Skin epidermis (tissue), 12 donors: ENCODE results near the gene DPF3.

Experiments used
- H3K27ac ChIP-seq, 21 experiments: fragments of 200-600 bp; sonication (generic) in 11 of 21; one replicate each; pipeline ENCODE4 v1.5.0; 2020; ENCODE audit warnings: mild to moderate bottlenecking in 3 of 21, inconsistent platforms in 2 of 21, moderate library complexity in 2 of 21
- H3K4me3 ChIP-seq, 7 experiments: fragments of 200-600 bp; sonication (generic) in 2 of 7; one replicate each; pipeline ENCODE4 v1.5.0; 2020; ENCODE audit warnings: inconsistent platforms in 2 of 7, mild to moderate bottlenecking in 2 of 7, moderate library complexity in 1 of 7

DPF3 gene

GRCh38 chr14:72906879-72907278, 13.0 kb upstream of the DPF3 start:
- H3K27ac ChIP-seq = no peak overlapping the region
- H3K4me3 ChIP-seq = no peak overlapping the region

- no peak overlapping the region for H3K27ac ChIP-seq
- H3K4me3 ChIP-seq = no peak overlapping the region
Measured at GRCh38 chr14:72906316-72906715, 12.4 kb upstream of the DPF3 start.

GRCh38 chr14:72904840-72905561, 11.1 kb upstream of the DPF3 start:
- Histone ChIP-seq H3K27ac (no peak overlapping the region), H3K4me3 (no peak overlapping the region)

- no peak overlapping the region for H3K27ac ChIP-seq
- H3K4me3 ChIP-seq = no peak overlapping the region
Measured at GRCh38 chr14:72904218-72904617, 10.3 kb upstream of the DPF3 start.

- no peak overlapping the region for H3K27ac ChIP-seq
- no peak overlapping the region for H3K4me3 ChIP-seq
Measured at GRCh38 chr14:72903716-72904115, 9.8 kb upstream of the DPF3 start.

GRCh38 chr14:72902801-72903530, 9.1 kb upstream of the DPF3 start:
- H3K27ac ChIP-seq = no peak overlapping the region
- no peak overlapping the region for H3K4me3 ChIP-seq

GRCh38 chr14:72901361-72901760, 7.5 kb upstream of the DPF3 start:
- no peak overlapping the region for H3K4me3 ChIP-seq
- H3K27ac ChIP-seq = no peak overlapping the region

GRCh38 chr14:72898448-72898847, 4.5 kb upstream of the DPF3 start:
- Histone ChIP-seq H3K27ac (no peak overlapping the region), H3K4me3 (no peak overlapping the region)

GRCh38 chr14:72894623-72895378, 900 bp upstream of the DPF3 start:
- Histone ChIP-seq H3K27ac (peak overlapping the region in 1 of 21 experiments; percentile 44), H3K4me3 (peak overlapping the region; percentile 56 to 82 (median 73))

GRCh38 chr14:72894323-72894622, 372 bp upstream of the DPF3 start:
- Histone ChIP-seq H3K4me3 (peak overlapping the region; percentile 56 to 82 (median 73)), H3K27ac (peak overlapping the region in 1 of 21 experiments; percentile 44)

- Histone ChIP-seq H3K4me3 (peak overlapping the region; percentile 56 to 82 (median 73)), H3K27ac (peak overlapping the region in 2 of 21 experiments; percentile 22 to 59)
Measured at GRCh38 chr14:72892879-72893635, 844 bp downstream of the DPF3 start.

GRCh38 chr14:72892103-72892878, 1.6 kb downstream of the DPF3 start:
- Histone ChIP-seq H3K4me3 (peak overlapping the region; percentile 56 to 82 (median 73)), H3K27ac (no peak overlapping the region)

GRCh38 chr14:72891666-72892102, 2.2 kb downstream of the DPF3 start:
- Histone ChIP-seq H3K27ac (no peak overlapping the region), H3K4me3 (peak overlapping the region; percentile 56 to 82 (median 73))

GRCh38 chr14:72889366-72889765, 4.5 kb downstream of the DPF3 start:
- no peak overlapping the region for H3K4me3 ChIP-seq
- no peak overlapping the region for H3K27ac ChIP-seq

GRCh38 chr14:72888636-72889201, 5.2 kb downstream of the DPF3 start:
- H3K4me3 ChIP-seq = no peak overlapping the region
- H3K27ac ChIP-seq = no peak overlapping the region

GRCh38 chr14:72888192-72888591, 5.7 kb downstream of the DPF3 start:
- no peak overlapping the region for H3K27ac ChIP-seq
- H3K4me3 ChIP-seq = no peak overlapping the region

GRCh38 chr14:72887514-72887913, 6.4 kb downstream of the DPF3 start:
- Histone ChIP-seq H3K27ac (no peak overlapping the region), H3K4me3 (no peak overlapping the region)

GRCh38 chr14:72884386-72884785, 9.5 kb downstream of the DPF3 start:
- Histone ChIP-seq H3K27ac (no peak overlapping the region), H3K4me3 (no peak overlapping the region)

GRCh38 chr14:72883961-72884360, 9.9 kb downstream of the DPF3 start:
- H3K4me3 ChIP-seq = no peak overlapping the region
- H3K27ac ChIP-seq = no peak overlapping the region
